CD4-positive, alpha-beta T cell treated with Interleukin-4 for 4 hours (primary cell): ENCODE results near the gene SHISA9.

Experiments used
- DNase-seq: peaks from one replicate; pipeline ENCODE4 v3.0.0-alpha.2; 2020

The SHISA9 gene

DNA sequence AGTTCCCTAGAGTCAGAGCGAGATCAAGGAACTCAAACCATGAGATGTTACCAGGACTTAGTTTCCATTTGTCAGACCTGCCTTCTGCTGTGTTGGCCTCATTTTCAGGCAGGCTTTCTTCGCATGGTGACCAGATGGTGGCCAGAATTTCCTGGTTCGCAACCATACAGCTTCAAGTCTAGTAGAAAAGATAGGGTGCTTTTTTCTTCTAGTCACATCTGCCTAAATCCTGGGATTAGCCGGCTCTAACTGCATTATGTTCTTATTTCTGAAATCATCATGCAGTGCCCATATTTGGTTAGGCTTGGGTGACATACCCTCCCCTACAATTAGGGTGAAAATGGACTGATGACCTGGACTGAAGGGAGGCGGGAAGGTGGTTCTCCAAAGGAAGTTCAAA, 131.5 kb downstream of the SHISA9 start:
- no peak for DNase-seq

DNA sequence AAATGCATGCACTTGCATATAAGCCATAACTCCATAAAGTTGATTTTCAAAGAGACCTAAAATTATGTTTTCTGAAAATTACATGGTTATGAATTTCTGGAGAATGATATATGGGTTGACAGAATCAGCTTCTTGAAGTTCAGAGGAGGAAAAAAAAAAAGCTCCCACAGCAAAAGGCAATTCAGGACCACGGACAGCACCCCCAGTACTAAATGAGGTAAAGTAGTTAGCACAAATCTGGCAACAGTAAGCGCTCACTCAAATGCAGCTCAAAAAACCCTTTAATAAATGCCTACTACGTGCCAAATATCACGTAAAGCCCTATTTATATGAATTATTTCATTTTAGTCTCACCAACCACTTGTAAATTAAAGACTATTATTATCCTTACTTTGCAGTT, 135.2 kb downstream of the SHISA9 start:
- no peak for DNase-seq

DNA sequence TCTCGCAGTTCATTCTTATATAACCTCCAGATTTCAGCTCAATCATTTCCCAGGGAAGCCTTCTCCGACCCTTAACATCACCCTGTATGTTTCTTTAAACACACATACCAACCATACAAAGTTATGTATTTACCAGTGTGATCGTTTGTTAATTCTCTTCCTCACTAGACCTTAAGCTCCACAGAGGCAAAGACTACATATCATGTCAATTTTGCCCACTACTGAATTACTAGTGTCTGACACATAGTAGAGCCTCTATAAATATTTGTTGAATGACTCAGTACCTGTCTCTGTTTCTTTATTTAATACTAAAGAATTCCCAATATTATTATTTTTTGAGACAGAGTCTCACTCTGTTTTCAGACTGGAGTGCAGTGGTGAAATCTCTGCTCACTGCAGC, 137.2 kb downstream of the SHISA9 start:
- no peak for DNase-seq

DNA sequence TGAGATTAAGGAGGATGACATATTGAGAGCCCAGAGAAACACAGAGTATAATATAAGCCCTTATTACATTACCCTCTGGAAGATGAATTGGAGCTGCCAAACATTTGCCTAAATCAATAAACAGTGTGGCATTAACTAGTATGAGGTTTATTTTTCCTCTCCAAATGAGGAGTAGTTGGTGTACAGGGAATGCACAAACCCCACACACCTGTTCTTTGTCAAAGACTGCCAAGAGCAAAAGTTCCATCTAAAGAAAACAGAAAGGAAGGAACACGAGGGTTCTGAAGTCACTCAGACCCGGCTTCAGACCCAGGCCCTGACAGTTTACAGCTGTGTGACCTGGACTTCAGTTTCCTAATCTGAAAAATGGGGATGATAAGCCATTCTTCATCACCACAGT, 138.1 kb downstream of the SHISA9 start:
- DNase-seq = no peak

DNA sequence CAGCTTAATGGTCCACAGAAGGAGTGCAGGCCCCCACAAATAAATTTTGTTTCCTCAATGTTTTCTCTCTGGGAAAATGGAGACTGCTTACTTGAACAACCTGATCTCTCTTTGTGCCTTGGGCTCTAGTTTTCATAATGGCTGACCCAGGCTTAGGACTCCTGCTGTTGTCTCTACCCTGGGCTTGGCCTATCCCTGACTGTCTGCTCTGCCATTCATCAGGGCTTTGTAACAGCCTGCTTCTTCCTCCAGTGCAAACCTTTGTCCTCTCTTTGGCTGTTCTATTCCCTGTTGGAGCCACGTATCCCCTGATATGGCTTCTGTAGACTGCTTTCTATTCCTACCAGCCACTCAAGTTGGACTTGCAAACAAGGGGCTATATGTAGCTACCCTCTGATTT, 139.8 kb downstream of the SHISA9 start:
- DNase-seq = no peak

DNA sequence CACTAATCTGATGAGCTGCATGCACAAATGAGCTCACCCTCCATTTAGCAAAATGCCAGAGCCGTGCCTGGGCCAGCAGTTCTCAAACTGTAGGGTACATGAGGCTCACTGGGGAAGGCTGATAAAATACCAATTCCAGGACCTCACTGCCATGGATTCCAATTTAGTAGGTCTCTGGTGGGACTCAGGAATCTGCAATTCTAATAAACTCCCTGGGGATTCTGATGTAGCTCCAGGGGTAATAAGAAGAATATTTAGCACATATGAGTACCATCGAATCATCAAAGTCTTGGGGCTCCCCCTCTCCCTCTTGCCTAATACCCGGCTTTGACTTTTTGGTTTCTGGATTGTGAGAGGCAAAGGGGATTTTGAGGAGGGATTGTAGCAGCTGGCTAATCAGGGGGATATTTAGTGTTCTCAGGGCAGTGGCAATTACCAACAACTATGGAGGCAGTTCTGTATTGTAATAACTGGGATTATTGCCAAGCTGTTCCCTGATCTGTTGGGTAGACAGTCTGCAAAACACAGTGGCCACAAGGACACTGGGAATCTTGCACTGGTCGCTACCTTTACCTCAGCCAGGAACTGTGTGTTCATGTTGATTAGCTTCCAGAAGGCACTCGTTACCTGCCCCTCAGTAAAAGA, 140.4 kb downstream of the SHISA9 start:
- DNase-seq = no peak

DNA sequence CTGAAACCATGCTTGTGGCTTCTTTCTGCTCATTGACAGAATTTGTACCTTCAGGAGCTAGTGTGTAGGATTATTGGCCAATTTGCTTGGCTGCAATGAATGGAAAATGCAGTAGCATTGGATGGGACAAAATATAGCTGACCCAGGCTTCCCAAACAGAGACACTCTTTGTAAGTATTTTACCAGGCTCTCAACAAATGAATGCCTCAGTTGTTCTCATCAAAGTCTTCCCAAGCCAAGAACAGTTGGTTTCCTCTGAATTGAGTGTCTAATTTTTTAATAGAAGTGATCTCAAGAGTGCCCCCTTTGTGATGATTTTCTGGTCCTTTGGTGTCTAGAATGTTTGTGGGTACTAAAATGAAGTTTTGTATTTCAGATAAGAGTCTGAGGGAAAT, 140.9 kb downstream of the SHISA9 start:
- no peak for DNase-seq

DNA sequence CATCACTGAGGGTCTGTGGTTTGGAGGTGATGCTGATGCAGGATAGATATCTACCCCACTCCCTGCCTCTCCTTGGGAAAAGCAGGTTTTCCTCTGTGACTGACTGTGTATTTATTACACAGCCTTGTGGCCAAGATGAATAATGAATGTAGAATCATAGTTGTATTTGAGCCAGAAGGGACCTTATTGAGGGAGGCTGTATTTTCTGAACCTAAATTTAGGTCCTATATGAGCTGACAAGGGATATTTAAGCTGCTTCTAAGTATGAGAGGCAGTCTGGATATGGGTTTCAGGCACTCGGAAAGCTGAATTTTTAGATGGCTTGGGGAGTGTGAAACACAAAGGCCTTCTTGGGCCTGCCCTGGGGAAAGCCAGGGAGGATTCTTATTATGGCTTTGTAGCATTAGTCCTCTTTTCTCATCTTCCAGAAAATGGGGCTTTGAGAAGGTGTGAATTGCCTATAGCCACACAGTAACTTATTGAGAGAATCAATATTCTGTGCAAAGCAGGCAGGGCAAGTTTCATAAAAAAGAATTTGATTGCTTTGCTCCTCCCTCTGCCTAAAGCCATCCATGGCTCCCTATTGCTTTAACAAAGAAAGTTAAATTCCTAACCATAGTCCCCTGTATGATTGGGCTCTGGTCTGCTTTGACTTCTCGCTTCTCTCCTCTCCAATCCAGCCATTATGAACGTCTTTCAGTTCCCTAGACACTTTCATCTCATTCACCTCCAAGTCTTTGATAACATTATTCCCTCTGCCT, 144.8 kb downstream of the SHISA9 start:
- no peak for DNase-seq

DNA sequence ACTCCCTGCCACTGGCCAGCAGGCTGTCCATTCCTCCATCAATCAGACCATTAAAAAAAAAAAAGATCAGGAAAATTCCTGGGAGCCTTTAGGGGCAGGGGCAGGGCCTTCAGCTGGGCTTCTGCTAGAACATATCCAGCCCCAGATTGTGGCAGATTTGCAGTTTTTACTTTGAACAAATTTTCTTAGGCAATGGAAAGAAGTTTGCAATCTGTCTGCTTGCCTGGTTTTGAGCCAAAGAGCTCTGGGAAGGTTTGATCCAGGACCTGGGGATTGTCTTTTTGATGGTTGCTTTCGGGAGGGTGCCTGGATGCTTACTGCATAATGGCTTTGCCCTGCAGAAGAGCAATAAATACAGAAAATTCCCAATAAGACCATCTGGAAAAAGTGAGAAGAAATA, 145.9 kb downstream of the SHISA9 start:
- no peak for DNase-seq

DNA sequence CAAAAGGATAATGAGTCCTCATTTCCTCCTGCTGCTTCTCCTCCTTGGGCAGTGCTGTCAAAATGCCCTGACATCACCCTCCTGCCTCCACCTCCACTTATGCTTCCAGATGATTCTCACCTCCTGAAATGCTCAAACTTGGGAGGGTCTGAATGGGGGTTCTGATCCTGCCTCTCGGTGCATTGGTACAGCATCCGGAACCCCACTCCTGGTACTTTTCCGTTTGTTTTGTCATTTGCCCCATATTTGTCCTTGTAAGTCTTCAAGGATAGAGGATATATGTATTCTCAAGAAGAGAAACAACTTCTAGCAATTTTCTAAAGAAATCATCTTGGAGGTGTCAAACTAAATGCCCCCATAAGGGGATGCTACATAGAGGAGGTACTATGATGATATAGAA, 148.3 kb downstream of the SHISA9 start:
- no peak for DNase-seq

DNA sequence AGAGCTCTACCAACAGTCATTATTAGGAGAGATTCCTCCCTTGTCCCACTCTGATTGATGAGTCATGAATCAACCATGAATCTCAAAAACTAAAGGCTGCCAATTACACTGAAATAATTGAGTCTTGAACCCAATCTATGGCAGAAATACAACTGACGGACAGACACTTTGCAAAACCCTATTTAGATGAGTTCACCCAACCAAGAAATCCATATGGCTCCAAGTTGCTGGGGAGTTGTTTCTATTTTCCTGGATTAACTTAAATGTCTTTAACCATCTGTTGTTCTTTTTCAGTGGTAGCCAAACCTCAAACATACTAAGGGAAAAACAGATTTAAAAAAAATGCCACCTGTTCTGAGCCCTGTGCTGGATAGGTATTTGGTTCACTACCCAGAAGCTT, 151.0 kb downstream of the SHISA9 start:
- no peak for DNase-seq

DNA sequence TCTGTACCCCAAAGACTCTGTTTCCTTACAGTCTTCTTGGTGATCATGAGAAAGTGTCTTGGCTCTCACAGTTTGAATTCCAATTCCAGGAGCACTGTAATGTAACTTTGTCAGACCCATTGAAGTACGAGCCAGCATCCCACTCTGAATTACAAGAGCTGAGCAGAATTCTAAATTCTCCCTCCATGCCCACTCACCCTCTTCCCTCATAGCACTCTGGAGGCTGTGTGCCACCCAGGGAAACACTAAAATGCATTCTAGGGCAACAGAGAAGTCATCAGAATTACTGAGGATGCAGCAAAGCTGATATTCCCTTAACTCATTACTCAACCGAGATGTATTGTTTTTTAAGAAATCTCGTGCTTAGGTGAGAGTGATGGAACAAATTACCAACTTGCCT, 154.1 kb downstream of the SHISA9 start:
- DNase-seq = no peak

DNA sequence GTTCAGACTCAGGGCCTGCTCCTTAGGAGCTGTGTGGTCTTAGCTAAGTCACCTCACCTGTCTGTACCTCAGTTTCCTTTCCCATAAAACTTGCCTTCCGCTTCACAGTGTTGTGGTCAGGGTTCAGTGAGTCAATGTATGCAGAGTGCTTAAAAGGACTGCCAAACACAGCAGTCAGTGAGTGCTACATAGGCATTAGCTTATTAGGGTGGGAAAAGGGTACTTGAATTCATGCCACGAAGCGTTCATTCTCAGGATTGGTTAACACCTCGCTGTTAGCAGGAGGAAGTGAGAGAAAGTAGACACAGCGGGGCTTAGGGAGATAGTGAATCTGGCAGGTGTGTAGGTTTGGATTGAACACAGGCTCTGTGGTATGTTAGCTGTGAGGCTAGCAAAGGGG, 155.2 kb downstream of the SHISA9 start:
- no peak for DNase-seq

DNA sequence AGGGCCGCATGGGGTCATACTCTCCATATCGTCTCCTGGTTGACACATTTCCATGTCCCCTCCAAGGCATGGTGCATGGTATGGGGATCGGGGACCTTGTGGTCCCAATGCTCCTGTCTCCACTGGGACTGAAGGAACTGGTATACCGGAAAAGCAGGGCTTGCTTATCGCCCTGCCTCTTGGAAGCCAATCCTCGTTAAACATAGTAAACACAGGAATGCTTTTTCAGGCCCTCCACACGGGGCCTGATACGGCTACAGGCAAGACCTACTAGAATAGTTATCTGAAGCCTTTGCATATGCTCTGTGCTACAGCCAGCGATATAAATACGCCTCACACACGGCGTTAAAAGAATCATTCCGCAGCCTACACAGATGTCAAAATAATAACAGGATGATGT, 159.5 kb downstream of the SHISA9 start:
- DNase-seq = no peak

DNA sequence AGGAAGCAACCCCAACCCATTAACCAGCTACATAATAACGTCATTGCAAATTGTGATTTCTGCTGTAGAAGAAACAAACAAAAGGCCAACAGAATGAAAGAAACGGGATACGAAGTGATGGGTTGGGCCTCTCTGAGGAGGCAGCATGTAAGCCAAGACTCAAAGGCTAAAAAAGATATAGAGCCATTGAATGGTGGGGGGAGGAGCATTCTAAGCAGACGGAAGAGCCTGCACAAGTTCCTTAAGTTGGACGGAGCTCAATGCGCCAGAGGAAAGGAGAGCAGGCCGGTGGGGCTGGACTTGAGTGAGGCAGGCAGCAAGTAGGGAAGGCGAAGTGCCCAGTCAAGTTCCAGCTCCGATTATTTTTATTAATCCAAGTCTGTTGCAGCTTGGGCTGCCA, 160.3 kb downstream of the SHISA9 start:
- no peak for DNase-seq

DNA sequence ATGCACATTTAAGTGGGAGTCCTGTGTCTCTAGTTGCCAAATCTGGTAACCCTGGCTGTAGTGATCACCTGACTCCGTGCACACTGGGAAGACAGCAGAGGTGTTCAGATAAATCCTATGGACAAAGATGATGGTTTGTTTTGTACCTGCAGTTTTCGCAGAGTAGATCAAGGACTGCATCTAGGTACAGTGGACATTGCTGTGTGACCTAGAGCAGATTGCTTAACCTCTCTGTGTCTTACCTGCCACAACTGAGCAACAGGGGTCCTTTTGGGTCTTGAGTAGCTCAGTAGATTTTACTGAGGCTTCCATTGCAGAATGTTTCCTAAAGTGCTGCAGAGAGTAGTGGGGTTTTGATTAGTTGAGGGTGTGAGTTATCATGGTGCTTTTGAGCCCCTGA, 160.8 kb downstream of the SHISA9 start:
- no peak for DNase-seq

DNA sequence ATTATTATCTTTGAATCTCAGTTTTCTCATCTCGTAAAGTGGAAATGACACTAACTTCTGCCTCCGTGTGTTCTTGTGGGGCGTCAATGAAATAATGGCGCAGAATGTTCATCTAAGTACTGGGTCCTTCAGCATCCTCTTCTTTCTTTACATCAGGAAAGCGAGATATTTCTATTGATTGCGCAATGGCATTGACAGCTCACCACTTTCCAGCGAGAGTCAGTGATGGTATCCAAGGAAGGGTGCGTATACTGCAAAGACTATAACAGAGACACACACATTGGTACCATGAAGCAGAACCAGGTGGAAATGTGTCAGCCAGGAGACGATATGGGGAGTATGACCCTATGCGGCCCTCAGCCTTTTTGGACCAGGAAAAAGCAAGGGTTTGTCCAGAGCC, 162.1 kb downstream of the SHISA9 start:
- no peak for DNase-seq

DNA sequence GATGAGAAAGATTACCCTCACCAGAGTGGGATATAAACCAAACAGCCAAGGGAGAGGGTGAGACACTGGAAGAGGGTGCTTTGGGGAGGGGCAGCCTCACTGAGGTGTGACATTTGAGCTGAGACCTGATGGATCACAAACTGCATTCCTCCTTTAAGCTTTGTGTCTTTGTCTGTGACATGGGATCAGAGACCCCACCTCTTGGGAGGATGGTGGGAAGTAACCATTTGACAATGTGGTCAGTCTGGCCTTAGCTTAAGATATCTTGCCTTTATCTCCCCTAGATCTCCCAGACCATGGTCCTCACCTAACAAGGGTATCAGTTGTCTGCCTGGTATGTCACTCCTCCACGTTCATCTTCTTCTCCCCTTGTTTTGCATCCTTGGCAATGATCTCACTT, 163.4 kb downstream of the SHISA9 start:
- DNase-seq = no peak

DNA sequence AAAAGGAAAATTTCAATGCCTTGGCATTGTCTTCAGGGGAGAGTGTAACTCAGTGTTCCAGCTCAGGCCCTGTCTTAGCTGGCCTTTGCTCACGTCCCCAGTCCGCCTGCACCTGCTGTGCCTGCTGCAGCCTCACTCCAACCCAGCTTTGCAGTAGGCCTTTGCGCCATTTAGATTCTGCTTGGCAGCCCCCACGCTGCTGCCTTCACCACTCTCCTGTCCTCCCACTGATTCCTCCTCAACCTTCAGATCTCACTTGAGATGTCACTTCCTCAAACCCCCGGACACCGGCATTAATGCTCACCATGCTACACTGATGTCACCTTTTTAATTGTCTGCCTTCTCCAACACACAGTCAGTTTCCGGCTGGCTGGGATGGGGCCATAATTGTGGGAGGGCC, 166.2 kb downstream of the SHISA9 start:
- no peak for DNase-seq

DNA sequence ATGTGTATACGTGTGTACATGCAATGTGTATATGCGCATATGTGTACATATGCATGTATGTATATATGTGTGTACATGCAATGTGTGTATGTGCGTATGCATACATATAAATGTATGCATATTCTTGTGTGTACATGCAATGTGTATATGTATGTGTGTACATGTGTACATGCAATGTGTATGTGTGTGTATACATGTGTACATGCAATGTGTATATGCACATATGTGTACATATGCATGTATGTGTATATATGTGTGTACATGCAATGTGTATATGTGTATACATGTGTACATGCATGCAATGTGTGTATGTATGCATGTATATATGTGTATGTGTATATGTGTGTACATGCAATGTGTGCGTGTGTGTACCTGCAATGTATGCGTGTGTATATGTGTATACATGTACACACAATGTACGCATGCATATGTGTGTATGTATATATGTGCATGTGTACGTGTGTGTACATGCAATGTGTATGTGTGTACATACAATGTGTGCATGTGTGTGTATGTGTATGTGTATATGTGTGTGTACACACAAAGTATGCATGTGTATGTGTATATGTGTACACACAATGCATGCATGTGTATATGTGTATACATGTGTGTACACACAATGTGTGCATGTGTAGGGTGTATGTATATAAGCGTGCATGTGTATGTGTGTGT, 167.7 kb downstream of the SHISA9 start:
- DNase-seq = no peak

DNA sequence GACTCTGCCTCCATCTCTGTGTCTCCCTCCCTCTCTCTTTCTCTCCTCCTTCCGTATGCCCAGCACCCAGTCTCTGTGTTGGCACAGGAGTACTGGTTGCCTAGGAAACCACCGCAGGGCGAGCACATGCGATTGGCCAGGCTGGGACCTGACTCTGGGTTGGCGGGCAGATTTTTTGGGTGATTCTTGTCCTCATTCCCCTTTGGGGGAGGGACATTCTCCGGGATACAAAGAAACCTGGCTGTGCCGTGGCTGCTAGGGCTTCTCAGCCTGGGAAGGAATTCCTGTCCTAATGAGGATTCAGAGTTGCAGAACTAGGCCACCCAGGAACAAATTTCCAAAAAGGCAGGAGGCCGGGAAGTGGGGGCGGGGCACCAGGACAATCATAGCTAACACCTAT, 168.9 kb downstream of the SHISA9 start:
- no peak for DNase-seq

DNA sequence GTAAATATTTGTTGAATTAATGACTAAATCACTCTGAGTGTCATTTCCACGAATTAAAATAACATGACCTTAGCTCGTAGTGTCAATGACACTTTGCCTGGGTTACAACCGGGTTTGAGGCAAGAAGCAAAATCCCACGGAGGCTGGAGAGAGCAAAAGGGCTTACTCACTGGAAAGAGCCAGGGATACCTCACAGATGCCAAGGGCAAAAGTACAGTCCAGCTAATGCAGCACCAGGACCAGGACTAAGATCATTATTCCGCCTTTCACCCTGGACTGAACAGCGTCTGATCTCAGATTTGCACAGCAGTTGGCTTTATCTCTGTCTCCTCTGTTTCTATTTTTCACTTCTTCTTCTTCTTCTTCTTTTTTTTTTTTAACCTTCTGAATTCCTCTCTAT, 175.5 kb downstream of the SHISA9 start:
- DNase-seq = no peak

DNA sequence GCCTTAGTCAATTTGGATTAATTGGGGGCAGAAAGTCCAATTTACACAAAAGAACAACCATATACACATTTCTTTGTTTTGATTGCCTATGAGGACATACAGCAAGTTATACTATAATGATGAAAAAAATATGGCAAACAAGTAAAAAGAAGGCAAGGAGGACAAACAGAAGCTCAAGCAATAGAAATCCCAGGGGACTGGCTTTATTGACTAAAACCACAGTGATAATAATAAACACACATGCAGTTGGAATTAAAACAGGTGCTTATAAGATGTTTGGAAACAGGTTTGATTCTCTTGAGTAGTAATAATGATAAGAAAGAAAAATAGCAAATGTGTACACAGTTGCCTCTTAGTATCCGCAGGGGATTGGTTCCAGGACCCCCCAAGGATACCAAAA, 176.4 kb downstream of the SHISA9 start:
- no peak for DNase-seq

DNA sequence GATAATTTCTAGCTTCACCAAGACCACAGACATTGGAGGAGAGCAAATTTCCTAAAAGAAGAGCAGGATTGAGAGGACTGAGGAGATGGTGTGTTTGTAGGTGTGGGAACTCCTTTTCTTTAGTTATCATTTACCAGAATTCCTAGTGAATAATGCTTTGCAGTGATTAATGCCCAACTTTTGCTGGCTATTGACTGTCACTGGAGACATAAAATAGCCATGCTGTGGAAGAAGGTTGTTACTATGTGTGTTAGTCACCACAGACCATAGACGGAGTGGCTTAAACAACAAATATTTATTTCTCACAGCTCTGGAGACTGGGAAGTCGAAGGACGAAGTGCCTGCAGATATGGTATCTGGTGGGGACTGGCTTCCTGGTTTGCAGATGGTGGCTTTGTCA, 179.1 kb downstream of the SHISA9 start:
- DNase-seq = no peak
